Kidney (tissue), 14 donors: Measurements from ENCODE around the gene ENAH. TPM values are rescaled to one million over a fixed set of nuclear protein-coding genes. Genes with fewer than 3 reads are reported as not detected.

Source experiments
- DNase-seq, 5 donors: peaks; one replicate each; pipeline ENCODE4 v3.0.0-alpha.2; 2013 to 2020
- FAIRE-seq: peaks from 2 replicates; lab custom pipeline; 2012; peaks lifted over from hg19 to GRCh38; lab: Jason Lieb, UNC
- H3K27ac ChIP-seq, 2 donors: one replicate each; pipeline ENCODE4 v1.7.0; 2013; ENCODE audit warnings: low read depth in 2 of 2, low read length in 2 of 2, inconsistent platforms in 1 of 2
- H3K27me3 ChIP-seq: one replicate; pipeline ENCODE4 v1.7.1; 2013; ENCODE audit warnings: low read length, inconsistent platforms; ENCODE audit not compliant: control insufficient read depth, insufficient read depth
- H3K36me3 ChIP-seq, 3 donors: one replicate each; pipeline versions ENCODE4 v1.7.0 to v1.7.1; 2013; ENCODE audit warnings: low read length in 3 of 3, control low read depth in 1 of 3, inconsistent platforms in 1 of 3; ENCODE audit not compliant: insufficient read depth in 3 of 3, control insufficient read depth in 2 of 3
- H3K4me1 ChIP-seq, 3 donors: one replicate each; pipeline versions ENCODE4 v1.7.0 to v1.7.1; 2013; ENCODE audit warnings: low read length in 3 of 3, inconsistent platforms in 1 of 3, low read depth in 1 of 3; ENCODE audit not compliant: control insufficient read depth in 2 of 3, insufficient read depth in 2 of 3
- H3K4me3 ChIP-seq, 3 donors: one replicate each; pipeline versions ENCODE4 v1.7.0 to v1.8.1; 2013; ENCODE audit warnings: low read length in 3 of 3, control low read depth in 1 of 3, inconsistent platforms in 1 of 3
- H3K9ac ChIP-seq, 3 donors: one replicate each; pipeline versions ENCODE4 v1.7.0 to v1.7.1; 2013; ENCODE audit warnings: low read length in 3 of 3, control low read depth in 1 of 3, inconsistent platforms in 1 of 3
- H3K9me3 ChIP-seq, 3 donors: one replicate each; pipeline versions ENCODE4 v1.7.0 to v1.7.1; 2013; ENCODE audit warnings: low read length in 3 of 3, control low read depth in 1 of 3, inconsistent platforms in 1 of 3; ENCODE audit not compliant: control insufficient read depth in 2 of 3, insufficient read depth in 1 of 3
- CTCF ChIP-seq: IDR thresholded peaks from 3 replicates; pipeline ENCODE4 v1.5.1; 2012; ENCODE audit warnings: mild to moderate bottlenecking, moderate library complexity, borderline replicate concordance; ENCODE audit not compliant: insufficient read depth; ENCODE audit errors: extremely low read depth
- intact Hi-C: fragments of 100-400 bp; cut with DNase I; formaldehyde crosslinking; loops from one replicate; pipeline ENCODE4 v1.11.1; 2022
- polyA plus RNA-seq: library from polyadenylated mRNA; stranded (reverse); fragments of 350-450 nt; fragmentation: Illumina TruSeq; extraction: RNeasy Lipid Tissue Mini Kit (QIAGEN cat#74804); gene quantifications from one replicate; pipeline ENCODE4 v1.2.3, GENCODE V29; 2014; ENCODE audit warnings: low read depth, low replicate concordance; ENCODE audit not compliant: insufficient read depth
- total RNA-seq: library from RNA; stranded (reverse); fragmentation: NEBNext Ultra II Directional; extraction: Animal tissue kit (Norgen Biotek cat#: 25700); gene quantifications from one replicate; pipeline ENCODE4 v1.2.1, GENCODE V29; 2021
- donor health status: control.
- donor health status: control.
- donor health status: control.
- donor health status: control.
- donor health status: control.
- donor health status: DM: yes; HTN: yes; CAD: no.
- donor health status: Normal renal cell carcinoma (clear cell type).

The ENAH gene
- total and polyA plus RNA-seq, 2 donors from 2014 or later: 6.2 to 42.3 TPM

GRCh38 chr1:225482421-225482950, 170.4 kb downstream of the ENAH start:
- Histone ChIP-seq H3K27ac (no peak overlapping the region), H3K9ac (no peak overlapping the region), H3K9me3 (no peaks in the 10 kb centered on the region), H3K4me1 (no peaks in the 10 kb centered on the region), H3K36me3 (no peaks in the 10 kb centered on the region), H3K4me3 (no peak overlapping the region), H3K27me3 (no peaks in the 10 kb centered on the region)
- FAIRE-seq: no peak
- intact Hi-C loops: no loop called here
- TF ChIP-seq CTCF: no peak
- DNase-seq: no peak

DNA sequence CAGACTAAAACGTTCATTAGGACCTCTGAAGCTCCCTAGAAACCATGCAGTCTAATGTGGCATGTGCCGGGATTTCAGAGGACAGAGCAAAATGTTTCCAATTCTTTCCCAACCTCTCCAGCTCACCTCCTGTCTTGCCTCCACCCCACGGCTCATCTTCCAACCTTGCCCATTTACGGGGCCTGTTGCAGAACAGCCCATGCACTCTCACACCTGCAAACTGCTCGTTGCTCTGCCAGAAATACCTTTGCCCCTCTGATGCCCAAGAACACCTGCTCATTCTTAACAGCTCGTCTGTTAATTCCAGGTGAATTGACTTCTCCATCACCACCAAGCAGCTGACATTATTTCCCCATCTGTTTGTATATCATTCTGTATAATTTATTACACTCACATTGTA, 171.2 kb downstream of the ENAH start:
- no peak for FAIRE-seq
- Histone ChIP-seq H3K9me3 (no peaks in the 10 kb centered on the region), H3K4me1 (no peaks in the 10 kb centered on the region), H3K36me3 (no peaks in the 10 kb centered on the region), H3K9ac (no peak overlapping the region), H3K27ac (no peak overlapping the region), H3K27me3 (no peaks in the 10 kb centered on the region), H3K4me3 (no peak overlapping the region)
- no peak for DNase-seq
- TF ChIP-seq CTCF: no peak
- intact Hi-C loops: no loop called here

GRCh38 chr1:225480825-225481434, 172.0 kb downstream of the ENAH start:
- Histone ChIP-seq H3K27ac (no peak overlapping the region), H3K9me3 (no peaks in the 10 kb centered on the region), H3K4me1 (no peaks in the 10 kb centered on the region), H3K36me3 (no peaks in the 10 kb centered on the region), H3K9ac (no peak overlapping the region), H3K27me3 (no peaks in the 10 kb centered on the region), H3K4me3 (no peak overlapping the region)
- FAIRE-seq (no peak), DNase-seq (peak in 4 of 5 donors; percentile 55 to 69 (median 62))
- intact Hi-C loops: no loop called here
- peak; percentile 41 for TF ChIP-seq CTCF
